Natural killer cell treated with Interleukin-12 subunit alpha and Interleukin-12 subunit beta and Interleukin-15 and Interleukin-18, amount 100 ng/mL, for 72 hours (primary cell): ENCODE measurements around the gene CTNNA2. TPM values are rescaled to one million over a fixed set of nuclear protein-coding genes. Genes with fewer than 3 reads are reported as not detected.

Experiments used
- ATAC-seq, 2 donors: fragments of 150-1000 bp; cut with Tn5 transposase in 1 of 2; sonication (Bioruptor Pico), chemical (Tn5 transposase) in 1 of 2; 2 replicates each; pipeline ENCODE4 v1.10.0; 2021
- DNase-seq: peaks from one replicate; pipeline ENCODE4 v3.0.0; 2022; ENCODE audit warnings: low spot score
- H3K27ac Mint-ChIP-seq, 2 donors: 1 replicate in 1 of 2; 2 replicates in 1 of 2; pipeline ENCODE4 v1.8.0; 2022; ENCODE audit warnings: mixed read lengths in 2 of 2, mild to moderate bottlenecking in 1 of 2, moderate library complexity in 1 of 2
- H3K27me3 Mint-ChIP-seq, 2 donors: 1 replicate in 1 of 2; 2 replicates in 1 of 2; pipeline ENCODE4 v1.8.0; 2022; ENCODE audit warnings: mixed read lengths in 2 of 2
- H3K36me3 Mint-ChIP-seq: one replicate; pipeline ENCODE4 v1.8.0; 2022; ENCODE audit warnings: mixed read lengths
- H3K4me1 Mint-ChIP-seq, 2 donors: 1 replicate in 1 of 2; 2 replicates in 1 of 2; pipeline ENCODE4 v1.8.0; 2022; ENCODE audit warnings: low read depth in 2 of 2, mixed read lengths in 2 of 2, mild to moderate bottlenecking in 1 of 2
- H3K4me3 Mint-ChIP-seq: one replicate; pipeline ENCODE4 v1.8.0; 2022; ENCODE audit warnings: mixed read lengths
- H3K9me3 Mint-ChIP-seq: 2 replicates; pipeline ENCODE4 v1.8.0; 2022; ENCODE audit warnings: mixed read lengths
- total RNA-seq, 2 donors: library from RNA; stranded (reverse); gene quantifications; one replicate each; pipeline ENCODE4 v1.2.3, GENCODE V29; 2022

Gene CTNNA2
- total RNA-seq, result not detected

DNA sequence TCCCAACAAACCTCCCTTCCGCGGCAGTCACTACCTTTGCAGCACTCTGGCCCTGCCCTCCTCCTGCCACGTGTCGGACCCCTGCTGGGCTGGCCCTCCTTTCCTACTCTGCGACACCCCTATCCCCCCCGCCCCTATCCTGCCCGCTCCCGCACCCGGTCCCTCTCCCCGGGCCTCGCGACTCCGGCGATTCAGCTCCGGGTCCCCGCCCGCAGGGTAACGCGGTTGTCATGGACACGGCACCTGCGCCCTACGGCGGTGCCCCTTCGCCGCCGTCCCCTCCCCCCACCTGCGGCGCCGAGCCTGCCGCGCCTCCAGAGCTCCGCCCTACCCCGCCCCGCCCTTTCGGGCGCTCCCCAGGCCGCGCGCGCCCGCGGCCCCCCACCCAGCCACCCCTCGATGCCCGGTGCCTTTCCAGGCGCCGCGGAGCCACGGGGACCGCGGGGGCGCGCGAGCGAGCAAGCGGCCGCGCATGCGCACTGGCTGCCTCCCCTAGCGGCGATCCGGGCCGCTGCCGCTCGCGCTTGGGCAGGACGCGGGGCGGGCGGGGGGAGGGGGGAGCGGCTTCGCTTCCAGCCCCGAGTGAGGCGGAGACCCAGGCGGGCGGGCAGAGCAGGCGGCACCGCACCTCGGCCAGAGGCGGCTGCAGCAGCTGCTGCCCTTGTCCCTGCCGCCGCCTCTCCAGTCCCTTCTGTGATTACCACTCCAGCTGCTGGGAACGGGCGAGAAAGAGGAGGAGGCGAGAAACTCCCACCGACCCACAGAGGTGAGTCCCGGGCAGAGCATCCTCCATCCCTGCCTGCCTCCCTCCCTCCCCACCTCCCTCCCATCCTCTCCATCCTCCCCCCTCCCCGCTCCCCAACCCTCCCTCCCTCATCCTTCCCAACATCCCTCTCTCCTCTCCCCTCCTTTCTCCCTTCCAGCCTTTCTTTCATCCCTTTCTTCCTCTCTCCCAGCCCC is at the start of gene CTNNA2:
Gene CTNNA2 (plus strand): TSS at position 610 of the 960 bp plus-strand sequence.
- Mint-ChIP-seq H3K36me3 (peaks cover 9% of the 10 kb centered on the region), H3K27ac (no peak within 1 kb of the TSS), H3K9me3 (peaks cover 6% of the 10 kb centered on the region), H3K4me3 (no peak within 1 kb of the TSS), H3K4me1 (peaks cover 0 to 3% of the 10 kb centered on the region in 2 donors), H3K27me3 (peaks cover 0 to 7% of the 10 kb centered on the region in 2 donors)
- ATAC-seq, result peak in 1 of 2 donors; percentile 20
- DNase-seq, result no peak

DNA sequence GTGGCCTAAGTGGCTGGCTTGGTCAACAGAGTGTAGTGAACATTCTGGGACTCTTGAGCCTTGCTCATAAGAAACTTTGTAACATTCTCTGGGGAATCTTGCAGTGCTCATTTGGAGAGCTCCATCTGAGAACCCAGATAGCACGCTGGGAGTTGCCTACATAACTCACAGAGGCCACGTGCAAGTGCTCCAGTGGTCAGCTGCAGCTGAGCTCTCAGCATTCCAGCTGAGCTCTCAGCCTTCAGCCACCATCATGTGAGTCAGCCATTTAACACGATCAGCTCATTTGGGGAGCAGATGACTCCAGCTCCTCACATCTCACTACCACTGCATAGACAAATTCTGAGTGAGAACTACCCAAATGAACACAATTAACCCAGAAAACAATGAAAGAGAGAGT is 25.5 kb upstream of the CTNNA2 start:
- H3K4me3 Mint-ChIP-seq, result no peak overlapping the region
- no peaks in the 10 kb centered on the region for H3K27me3 Mint-ChIP-seq
- H3K36me3 Mint-ChIP-seq, result no peaks in the 10 kb centered on the region
- peaks cover 13% of the 10 kb centered on the region for H3K9me3 Mint-ChIP-seq
- no peak overlapping the region for H3K27ac Mint-ChIP-seq
- DNase-seq (no peak), ATAC-seq (no peak)
- no peaks in the 10 kb centered on the region for H3K4me1 Mint-ChIP-seq

DNA sequence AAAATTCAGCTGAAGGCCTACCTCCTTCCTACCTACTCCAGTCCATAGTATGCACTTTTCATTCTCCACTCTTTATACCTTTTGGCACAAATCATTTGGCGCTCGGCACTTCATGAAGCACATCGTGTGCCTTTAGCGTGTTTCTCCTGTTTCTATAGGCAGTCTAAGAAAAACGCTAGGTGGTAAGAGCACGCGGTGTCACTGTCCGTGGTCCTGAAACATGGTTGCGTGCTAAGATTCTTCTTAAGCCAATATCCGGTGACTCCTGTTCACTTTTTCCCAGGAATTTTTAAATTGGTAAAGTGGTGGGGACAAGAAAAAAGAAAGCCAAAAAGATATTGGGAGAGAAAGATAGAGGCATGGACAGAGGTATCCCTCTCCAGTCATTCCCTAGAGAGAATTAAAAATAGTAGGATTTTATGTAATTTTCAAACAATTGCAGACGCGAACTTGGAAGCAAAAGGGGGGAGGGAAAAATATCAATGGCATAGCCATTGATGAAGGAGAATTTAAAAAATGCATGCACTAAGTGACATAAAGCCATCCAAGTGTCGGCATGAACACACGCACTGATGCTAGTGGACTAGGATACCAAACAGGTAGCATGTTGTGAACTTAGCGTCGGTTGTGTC is 1.4 kb upstream of the CTNNA2 start:
- ATAC-seq, result no peak
- peaks cover 0 to 7% of the 10 kb centered on the region in 2 donors for H3K27me3 Mint-ChIP-seq
- no peak overlapping the region for H3K27ac Mint-ChIP-seq
- DNase-seq, result no peak
- peaks cover 0 to 3% of the 10 kb centered on the region in 2 donors for H3K4me1 Mint-ChIP-seq
- peaks cover 9% of the 10 kb centered on the region for H3K36me3 Mint-ChIP-seq
- H3K4me3 Mint-ChIP-seq, result no peak overlapping the region
- H3K9me3 Mint-ChIP-seq, result peaks cover 6% of the 10 kb centered on the region

DNA sequence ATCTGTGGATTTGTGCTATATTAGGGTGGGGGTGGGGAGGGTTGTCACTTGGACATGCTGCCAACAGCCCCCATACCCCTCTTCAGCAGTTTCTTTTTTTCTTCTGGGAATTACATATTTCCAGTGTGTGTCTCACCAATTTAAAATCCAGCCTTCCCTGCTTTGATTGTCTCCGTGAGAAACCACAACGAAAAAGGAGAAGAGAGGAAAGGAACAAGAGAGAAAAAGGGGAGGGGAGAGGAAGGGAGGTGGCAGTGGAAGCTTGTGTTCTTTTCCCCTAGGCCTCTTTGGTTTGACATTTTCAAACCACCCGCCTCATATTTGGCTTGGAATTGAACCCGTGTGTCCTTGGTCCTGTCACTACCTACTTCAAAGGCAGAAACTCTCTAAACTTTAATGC is 860 bp downstream of the CTNNA2 start:
- no peak overlapping the region for H3K4me3 Mint-ChIP-seq
- H3K36me3 Mint-ChIP-seq, result peaks cover 9% of the 10 kb centered on the region
- peaks cover 3% of the 10 kb centered on the region for H3K9me3 Mint-ChIP-seq
- peaks cover 0 to 7% of the 10 kb centered on the region in 2 donors for H3K27me3 Mint-ChIP-seq
- DNase-seq (no peak), ATAC-seq (no peak)
- peaks cover 0 to 3% of the 10 kb centered on the region in 2 donors for H3K4me1 Mint-ChIP-seq
- H3K27ac Mint-ChIP-seq, result no peak overlapping the region

DNA sequence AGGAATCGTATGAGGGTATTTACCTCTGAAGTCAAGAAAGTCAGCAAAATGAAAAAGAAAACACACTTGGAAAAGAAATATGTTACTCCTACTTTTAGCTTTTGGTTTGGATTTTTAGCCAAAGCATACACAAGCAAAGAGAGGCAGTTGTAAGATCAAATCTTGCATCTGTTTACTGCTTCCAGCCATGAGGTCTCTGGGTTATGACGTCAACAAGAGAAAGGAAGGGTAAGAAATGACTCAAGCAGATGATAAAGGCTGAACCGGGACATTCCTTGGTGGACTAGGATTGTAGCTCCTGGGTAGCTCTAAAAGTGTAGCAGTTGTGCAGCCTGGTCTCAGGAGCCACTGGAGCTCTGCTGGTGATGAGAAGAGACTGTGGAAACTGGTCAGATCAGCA is 16.8 kb downstream of the CTNNA2 start:
- ATAC-seq, result no peak
- peaks cover 8% of the 10 kb centered on the region for H3K36me3 Mint-ChIP-seq

DNA sequence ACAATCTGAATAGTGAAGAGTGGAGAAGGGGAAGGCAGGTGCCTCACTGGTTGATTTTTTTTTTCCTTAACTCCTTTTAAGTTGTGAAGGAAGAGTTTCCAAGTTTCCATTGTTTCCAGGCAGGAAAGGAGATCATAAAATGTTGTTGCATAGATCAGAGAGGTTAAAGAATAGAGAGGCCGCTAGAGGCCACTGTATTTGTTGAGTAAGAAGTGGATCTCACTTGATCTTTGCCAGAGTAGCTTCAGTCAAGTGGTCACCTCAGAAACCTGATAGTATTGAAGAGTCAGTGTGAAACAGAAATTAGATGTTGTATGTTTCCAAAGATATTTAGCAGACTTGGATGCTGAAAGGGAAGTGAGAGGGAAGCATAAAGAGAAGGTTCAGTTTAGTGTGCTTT is 17.6 kb downstream of the CTNNA2 start:
- H3K27ac Mint-ChIP-seq, result no peak overlapping the region
- peaks cover 8% of the 10 kb centered on the region for H3K36me3 Mint-ChIP-seq
- H3K9me3 Mint-ChIP-seq, result peaks cover 25% of the 10 kb centered on the region
- no peak overlapping the region for H3K4me3 Mint-ChIP-seq
- H3K27me3 Mint-ChIP-seq, result no peaks in the 10 kb centered on the region
- no peak for DNase-seq
- no peak for ATAC-seq
- no peaks in the 10 kb centered on the region for H3K4me1 Mint-ChIP-seq

More for the DNA sequence above, 16.8 kb downstream of the CTNNA2 start:
- DNase-seq, result no peak
- Mint-ChIP-seq H3K27me3 (no peaks in the 10 kb centered on the region), H3K27ac (no peak overlapping the region), H3K4me1 (no peaks in the 10 kb centered on the region), H3K4me3 (no peak overlapping the region), H3K9me3 (peaks cover 25% of the 10 kb centered on the region)

DNA sequence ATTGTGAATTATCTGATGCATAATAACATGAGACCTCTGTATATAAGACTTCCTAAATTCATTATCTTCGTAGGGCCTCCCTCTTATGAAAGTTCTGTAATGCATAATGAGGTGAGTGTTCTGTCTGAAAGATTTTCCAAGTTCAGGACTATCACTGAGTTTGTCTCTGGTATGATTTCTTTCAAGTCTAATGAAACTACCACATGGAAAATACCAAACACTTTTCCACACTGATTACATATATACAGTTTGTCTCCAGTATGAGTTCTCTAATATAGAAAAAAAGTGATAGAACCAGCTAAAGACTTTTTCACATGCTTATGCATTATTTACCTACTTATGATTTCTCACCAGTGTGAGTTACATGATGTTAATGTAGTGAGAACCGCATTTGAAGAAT is 34.7 kb downstream of the CTNNA2 start:
- ATAC-seq (no peak), DNase-seq (no peak)
- peaks cover 7% of the 10 kb centered on the region for H3K9me3 Mint-ChIP-seq
- H3K27ac Mint-ChIP-seq, result no peak overlapping the region
- no peak overlapping the region for H3K4me3 Mint-ChIP-seq
- no peaks in the 10 kb centered on the region for H3K27me3 Mint-ChIP-seq
- H3K4me1 Mint-ChIP-seq, result no peaks in the 10 kb centered on the region
- no peaks in the 10 kb centered on the region for H3K36me3 Mint-ChIP-seq

DNA sequence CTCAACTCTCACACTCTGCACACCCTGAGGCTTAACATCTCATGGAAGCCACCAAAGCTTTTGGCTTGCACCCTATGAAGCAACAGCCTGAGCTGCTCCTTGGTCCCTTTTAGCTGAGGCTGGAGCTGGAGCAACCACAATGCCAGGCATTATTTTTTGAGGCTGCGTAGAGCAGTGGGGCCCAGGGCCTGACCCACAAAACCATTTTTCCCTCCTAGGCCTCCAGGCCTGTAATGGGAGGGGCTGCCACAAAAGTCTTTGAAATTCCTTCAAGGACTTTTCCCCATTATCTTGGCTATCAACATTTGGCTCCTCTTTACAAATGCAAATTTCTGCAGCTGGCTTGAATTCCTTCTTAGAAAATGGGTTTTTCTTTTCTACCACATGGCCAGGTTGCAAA is 39.8 kb downstream of the CTNNA2 start:
- Mint-ChIP-seq H3K27ac (no peak overlapping the region), H3K4me3 (no peak overlapping the region), H3K36me3 (peaks cover 7% of the 10 kb centered on the region), H3K9me3 (peaks cover 7% of the 10 kb centered on the region), H3K27me3 (no peaks in the 10 kb centered on the region), H3K4me1 (no peaks in the 10 kb centered on the region)
- ATAC-seq (no peak), DNase-seq (no peak)

DNA sequence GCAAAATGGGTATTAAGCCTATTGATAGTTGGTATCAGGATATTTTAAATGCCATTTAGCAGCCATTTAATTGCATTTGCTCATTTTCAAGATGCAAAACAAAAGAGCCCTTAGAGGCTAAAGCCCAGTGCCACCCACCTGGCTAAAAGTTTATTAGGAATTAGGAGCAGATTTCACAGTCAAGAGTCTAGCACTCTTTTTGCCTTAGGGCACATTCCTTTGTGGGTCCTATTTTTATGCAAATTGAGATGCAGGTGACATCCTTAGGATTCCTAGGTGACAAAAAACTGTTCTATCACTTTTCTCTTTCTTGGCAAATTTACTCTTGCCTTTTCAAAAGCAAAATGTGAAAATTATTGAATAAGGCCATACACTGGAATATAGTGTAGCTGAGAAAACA is 42.0 kb downstream of the CTNNA2 start:
- peaks cover 7% of the 10 kb centered on the region for H3K36me3 Mint-ChIP-seq
- ATAC-seq, result no peak
- no peak overlapping the region for H3K4me3 Mint-ChIP-seq
- no peak overlapping the region for H3K27ac Mint-ChIP-seq
- DNase-seq, result no peak
- no peaks in the 10 kb centered on the region for H3K27me3 Mint-ChIP-seq
- peaks cover 18% of the 10 kb centered on the region for H3K9me3 Mint-ChIP-seq
- no peaks in the 10 kb centered on the region for H3K4me1 Mint-ChIP-seq

DNA sequence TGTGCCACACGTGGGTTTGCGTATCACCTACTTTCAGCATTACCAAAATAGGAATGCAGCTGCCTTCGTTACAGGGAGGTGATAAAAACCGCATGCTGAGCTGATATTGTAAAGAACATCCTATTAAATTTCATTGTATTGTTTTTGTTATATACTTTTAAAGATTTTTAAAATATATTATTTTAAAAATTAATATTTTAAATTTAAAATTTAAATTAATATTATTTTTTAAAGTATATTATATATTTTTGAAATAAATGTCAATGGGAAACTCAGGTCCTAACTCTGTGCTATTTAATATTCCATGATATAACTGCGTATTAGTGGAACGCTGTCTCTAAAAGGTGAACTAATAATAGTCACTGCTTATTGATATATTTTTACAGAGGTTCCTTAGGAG is 51.2 kb downstream of the CTNNA2 start:
- peaks cover 24% of the 10 kb centered on the region for H3K9me3 Mint-ChIP-seq
- no peaks in the 10 kb centered on the region for H3K4me1 Mint-ChIP-seq
- ATAC-seq (no peak), DNase-seq (no peak)
- no peak overlapping the region for H3K4me3 Mint-ChIP-seq
- H3K27me3 Mint-ChIP-seq, result no peaks in the 10 kb centered on the region
- peaks cover 6% of the 10 kb centered on the region for H3K36me3 Mint-ChIP-seq
- H3K27ac Mint-ChIP-seq, result no peak overlapping the region

DNA sequence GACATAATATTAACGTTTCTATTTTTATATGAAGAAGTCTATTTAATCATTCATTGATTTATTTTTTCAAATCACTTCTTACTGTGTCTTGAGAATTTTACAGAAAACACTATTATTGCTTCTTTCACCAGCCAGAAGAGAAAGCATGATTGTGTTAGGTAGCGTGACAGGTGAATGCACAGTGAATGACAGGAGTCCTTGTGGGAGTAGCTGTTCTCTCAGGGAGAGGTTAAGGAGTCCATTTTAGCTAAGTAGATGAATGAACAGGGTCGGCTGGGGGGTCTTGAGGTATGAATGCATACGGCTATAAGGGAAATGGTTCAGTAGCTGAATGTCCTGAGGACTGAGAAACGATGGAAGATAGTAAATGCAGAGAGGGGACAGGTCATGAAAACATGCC is 56.2 kb downstream of the CTNNA2 start:
- DNase-seq (no peak), ATAC-seq (no peak)
- H3K9me3 Mint-ChIP-seq, result peaks cover 20% of the 10 kb centered on the region
- no peak overlapping the region for H3K27ac Mint-ChIP-seq
- H3K27me3 Mint-ChIP-seq, result no peaks in the 10 kb centered on the region
- no peaks in the 10 kb centered on the region for H3K4me1 Mint-ChIP-seq
- H3K36me3 Mint-ChIP-seq, result peaks cover 10% of the 10 kb centered on the region
- no peak overlapping the region for H3K4me3 Mint-ChIP-seq

DNA sequence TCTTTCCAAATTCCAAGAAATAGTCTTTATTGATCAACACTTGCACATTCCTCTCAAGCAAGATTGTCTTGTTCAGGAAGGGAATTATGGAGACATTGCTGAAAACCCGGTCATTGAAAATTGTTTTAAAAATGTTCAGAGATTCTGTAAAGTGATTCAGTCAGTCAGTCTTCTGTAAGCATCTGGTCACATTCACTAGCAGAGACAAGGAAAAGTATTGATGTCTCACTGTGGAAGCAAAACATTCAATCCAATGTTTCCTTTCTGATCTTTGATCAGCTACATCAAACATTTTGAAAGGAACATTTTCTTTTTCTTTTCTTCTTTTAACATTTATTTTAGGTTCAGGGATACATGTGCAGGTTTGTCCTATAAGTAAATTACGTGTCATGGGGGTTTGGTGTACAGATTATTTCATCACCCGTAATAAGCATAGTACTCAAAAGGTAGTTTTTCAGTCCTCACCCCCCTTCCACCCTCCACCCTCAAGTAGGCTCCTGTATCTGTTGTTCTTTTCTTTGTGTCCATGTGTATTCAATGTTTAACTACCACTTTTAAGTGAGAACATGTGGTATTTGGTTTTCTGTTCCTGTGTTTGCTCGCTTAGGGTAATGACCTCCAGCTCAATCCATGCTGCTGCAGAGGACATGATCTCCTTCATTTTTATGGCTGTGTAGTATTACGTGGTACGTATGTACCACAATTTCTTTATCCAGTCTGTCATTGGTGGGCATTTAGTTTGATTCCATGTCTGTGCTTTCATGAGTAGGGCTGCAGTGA is 61.2 kb downstream of the CTNNA2 start:
- no peak overlapping the region for H3K27ac Mint-ChIP-seq

DNA sequence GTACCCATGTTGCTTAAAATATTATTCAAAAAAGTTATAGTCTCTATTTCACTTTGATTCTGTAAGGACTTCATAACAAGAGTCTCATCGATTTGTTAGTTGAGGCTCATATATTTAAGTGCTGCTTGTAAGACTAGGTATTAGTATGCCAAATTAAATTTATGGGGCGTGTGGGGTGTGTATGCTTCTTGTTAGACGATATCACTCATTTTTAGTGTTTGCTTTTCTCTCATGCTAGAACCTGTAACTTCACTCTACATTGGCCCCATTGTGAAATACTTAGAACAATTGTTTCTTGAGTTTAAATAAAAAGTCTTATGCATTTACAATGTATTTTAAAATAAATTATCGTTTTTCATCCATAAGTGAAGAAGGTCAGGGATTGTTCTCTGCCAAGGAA is 63.6 kb downstream of the CTNNA2 start:
- no peak for DNase-seq
- Mint-ChIP-seq H3K27ac (no peak overlapping the region), H3K9me3 (peaks cover 8% of the 10 kb centered on the region), H3K4me1 (no peaks in the 10 kb centered on the region), H3K27me3 (no peaks in the 10 kb centered on the region), H3K4me3 (no peak overlapping the region), H3K36me3 (peaks cover 3% of the 10 kb centered on the region)
- no peak for ATAC-seq

More for the DNA sequence above, 61.2 kb downstream of the CTNNA2 start:
- Mint-ChIP-seq H3K4me1 (no peaks in the 10 kb centered on the region), H3K36me3 (peaks cover 4% of the 10 kb centered on the region), H3K9me3 (peaks cover 11% of the 10 kb centered on the region), H3K4me3 (no peak overlapping the region), H3K27me3 (no peaks in the 10 kb centered on the region)
- no peak for ATAC-seq
- no peak for DNase-seq

DNA sequence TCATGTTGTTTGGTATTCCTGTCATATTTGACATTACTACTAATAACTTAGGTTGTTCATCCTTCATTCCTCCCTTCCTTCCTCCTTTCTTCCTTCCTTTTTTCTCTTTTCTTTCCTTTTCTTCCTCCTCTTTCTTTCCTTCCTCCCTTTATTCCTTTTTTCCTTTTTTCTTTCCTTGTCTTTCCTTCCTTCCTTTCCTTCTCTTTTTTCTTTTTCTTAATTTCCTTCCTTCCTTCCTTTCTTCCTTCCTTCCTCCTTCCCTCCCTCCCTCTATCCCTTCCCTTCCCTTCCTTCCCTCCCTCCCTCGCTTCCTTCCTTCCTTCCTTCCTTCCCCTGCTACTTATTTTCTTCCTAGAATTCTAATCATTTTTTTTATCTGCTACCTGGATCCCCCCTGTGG is 66.1 kb downstream of the CTNNA2 start:
- Mint-ChIP-seq H3K27ac (no peak overlapping the region), H3K4me1 (no peaks in the 10 kb centered on the region), H3K36me3 (no peaks in the 10 kb centered on the region), H3K9me3 (peaks cover 7% of the 10 kb centered on the region), H3K4me3 (no peak overlapping the region), H3K27me3 (no peaks in the 10 kb centered on the region)
- ATAC-seq (no peak), DNase-seq (no peak)
